Activated CD8-positive, alpha-beta memory T cell treated with anti-CD3 and anti-CD28 coated beads for 36 hours (primary cell): Measurements from ENCODE around the gene CRKL. TPM values are rescaled to one million over a fixed set of nuclear protein-coding genes. Genes with fewer than 3 reads are reported as not detected.

Experiments
- CTCF ChIA-PET: fragments of 350-600 bp; sonication (Branson Sonifier 250); formaldehyde crosslinking; loops from one replicate; lab custom pipeline; 2021; ENCODE audit warnings: antibody characterized with exemption; lab: Charles Lee
- POLR2A ChIA-PET: fragments of 350-600 bp; sonication (Branson Sonifier 250); formaldehyde crosslinking; loops from one replicate; lab custom pipeline; 2021; ENCODE audit warnings: antibody characterized with exemption; lab: Charles Lee
- total RNA-seq, 2 experiments: library from RNA; stranded (reverse); gene quantifications; one replicate each; pipeline ENCODE4 v1.2.3, GENCODE V29; 2021

Gene CRKL
- total RNA-seq, 2 experiments from 2014 or later: 85.3 to 86.2 TPM

DNA sequence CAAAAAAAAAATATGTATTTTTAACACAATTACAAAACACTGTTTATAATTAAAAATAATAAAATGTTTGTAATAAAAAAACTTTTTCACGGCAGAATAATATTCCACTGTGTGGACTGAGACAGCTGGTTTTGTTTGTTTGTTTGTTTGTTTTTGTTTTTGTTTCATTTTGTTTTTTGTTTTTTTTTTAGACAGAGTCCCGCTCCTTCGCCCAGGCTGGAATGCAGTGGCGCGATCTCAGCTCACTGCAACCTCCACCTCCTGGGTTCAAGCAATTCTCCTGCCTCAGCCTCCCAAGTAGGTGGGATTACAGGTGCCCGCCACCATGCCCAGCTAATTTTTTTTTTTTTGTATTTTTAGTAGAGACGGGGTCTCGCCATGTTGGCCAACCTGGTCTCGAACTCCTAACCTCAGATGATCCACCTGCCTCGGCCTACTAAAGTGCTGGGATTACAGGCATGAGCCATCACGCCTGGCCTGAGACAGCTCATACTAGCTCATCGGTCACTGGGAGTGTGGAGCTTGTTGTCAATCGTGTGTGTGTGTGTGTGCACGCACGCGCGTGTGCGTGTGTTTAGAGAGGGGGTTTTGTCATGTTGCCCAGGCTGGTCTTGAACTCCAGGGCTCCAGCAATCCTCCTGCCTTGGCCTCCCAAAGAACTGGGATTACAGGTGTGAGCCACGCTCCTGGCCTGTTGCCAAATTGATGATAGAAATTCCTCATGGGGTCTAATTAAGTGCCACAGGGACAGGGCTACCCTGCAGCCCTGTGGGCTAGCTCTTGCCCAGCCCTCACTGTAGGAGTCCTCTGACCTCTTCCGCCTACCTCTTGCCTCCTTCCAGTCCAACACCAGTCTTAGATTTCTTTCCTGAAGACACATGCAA lies 42.6 kb downstream of the CRKL start:
- CTCF ChIA-PET: interaction anchor here (0.7 to 0.8 kb wide), 3 partner anchors 19 to 101 kb away, joined by 3 read pairs; partner anchors contain the start of gene SNAP29
- POLR2A ChIA-PET: no interaction called here

DNA sequence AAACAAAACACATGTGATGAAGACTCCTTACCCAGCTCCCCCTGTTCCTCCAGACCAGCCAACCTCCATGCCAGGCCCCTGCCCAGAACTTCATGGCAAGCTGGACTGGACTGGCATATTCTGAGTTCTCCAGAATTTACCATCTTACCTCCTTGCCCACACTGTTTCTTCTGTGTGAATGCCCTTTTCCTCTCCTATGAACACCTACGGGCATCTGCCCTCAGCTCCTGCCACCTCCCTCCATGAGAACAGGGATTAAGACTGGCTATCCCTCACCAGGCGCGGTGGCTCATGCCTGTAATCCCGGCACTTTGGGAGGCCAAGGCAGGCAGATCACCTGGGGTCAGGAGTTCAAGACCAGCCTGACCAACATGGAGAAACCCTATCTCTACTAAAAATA lies 43.4 kb downstream of the CRKL start:
- CTCF ChIA-PET: interaction anchor here (0.7 to 1.3 kb wide), 4 partner anchors 18 to 101 kb away, joined by 3 read pairs; partner anchors contain the start of gene SNAP29
- POLR2A ChIA-PET: no interaction called here

GRCh38 chr22:20962491-20962945 lies 45.3 kb downstream of the CRKL start:
- ChIA-PET CTCF (interaction anchor here (0.6 to 0.7 kb wide), 4 partner anchors 72 to 1010 kb away, joined by 3 to 4 read pairs (median 4); no protein-coding TSS in a partner anchor), POLR2A (no interaction called here)

- POLR2A ChIA-PET: interaction anchor here (0.5 kb wide), 1 partner anchor 18 kb away, joined by 3 read pairs; no protein-coding TSS in a partner anchor
Observed at GRCh38 chr22:20963201-20964052, 46.2 kb downstream of the CRKL start.

DNA sequence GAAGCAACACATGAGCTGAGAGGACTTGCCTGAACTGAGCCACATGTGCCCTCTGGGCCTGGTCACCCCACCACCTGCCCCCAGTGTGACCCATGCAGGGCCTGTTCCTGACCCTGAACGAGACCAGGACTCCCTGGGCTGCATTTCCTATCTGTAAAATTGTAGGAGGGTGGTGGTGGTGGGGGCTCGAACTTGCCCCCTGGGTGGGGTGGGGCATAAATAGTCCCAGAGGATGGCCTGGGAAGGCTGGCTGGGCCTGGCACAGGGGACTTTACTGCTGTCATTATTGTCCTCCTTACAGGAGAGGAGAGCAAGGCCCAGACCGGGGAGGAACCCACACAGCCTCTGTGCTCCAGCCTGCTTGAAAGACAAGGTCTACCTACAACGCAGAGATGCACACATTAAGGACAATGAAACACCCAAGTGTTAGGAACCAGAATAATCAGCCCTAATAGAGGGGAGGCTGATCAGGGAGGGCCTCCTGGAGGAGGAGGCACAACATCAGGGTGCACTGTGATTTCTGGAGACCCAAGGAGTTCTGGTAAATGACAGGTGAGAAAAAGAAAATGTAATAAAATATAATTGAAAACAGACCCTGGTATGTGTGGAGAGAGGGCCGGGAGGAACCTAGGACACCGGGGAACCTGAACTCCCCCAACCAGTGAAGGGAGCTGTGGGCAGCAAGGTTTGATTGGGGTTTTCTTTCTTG lies 47.0 kb downstream of the CRKL start:
- ChIA-PET POLR2A (no interaction called here), CTCF (interaction anchor here (0.6 to 1.1 kb wide), 3 partner anchors 39 to 418 kb away, joined by 3 to 4 read pairs (median 4); no protein-coding TSS in a partner anchor)

More at GRCh38 chr22:20963201-20964052, 46.2 kb downstream of the CRKL start:
- CTCF ChIA-PET: interaction anchor here (0.6 to 0.9 kb wide), 2 partner anchors 107 to 417 kb away, joined by 4 read pairs; no protein-coding TSS in a partner anchor

DNA sequence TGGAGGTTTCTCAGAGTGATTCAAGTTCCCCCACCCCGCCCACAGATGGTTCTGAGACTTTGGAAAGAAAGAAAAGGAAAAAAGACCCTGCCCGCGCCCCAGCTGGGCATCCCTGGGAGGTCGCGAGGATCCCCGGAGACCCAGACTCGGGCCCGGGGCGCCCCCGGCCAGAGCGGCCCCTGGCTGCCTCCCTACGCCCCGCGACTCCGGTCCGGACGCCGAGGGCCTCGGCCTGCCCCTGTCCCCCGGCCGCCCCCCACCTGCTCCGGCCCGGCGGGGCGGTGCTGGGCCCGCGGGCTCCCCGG lies 47.5 kb downstream of the CRKL start:
- ChIA-PET POLR2A (no interaction called here), CTCF (interaction anchor here (0.9 to 1.1 kb wide), 3 partner anchors 18 to 108 kb away, joined by 3 to 4 read pairs (median 3); partner anchors contain the start of gene LZTR1)

DNA sequence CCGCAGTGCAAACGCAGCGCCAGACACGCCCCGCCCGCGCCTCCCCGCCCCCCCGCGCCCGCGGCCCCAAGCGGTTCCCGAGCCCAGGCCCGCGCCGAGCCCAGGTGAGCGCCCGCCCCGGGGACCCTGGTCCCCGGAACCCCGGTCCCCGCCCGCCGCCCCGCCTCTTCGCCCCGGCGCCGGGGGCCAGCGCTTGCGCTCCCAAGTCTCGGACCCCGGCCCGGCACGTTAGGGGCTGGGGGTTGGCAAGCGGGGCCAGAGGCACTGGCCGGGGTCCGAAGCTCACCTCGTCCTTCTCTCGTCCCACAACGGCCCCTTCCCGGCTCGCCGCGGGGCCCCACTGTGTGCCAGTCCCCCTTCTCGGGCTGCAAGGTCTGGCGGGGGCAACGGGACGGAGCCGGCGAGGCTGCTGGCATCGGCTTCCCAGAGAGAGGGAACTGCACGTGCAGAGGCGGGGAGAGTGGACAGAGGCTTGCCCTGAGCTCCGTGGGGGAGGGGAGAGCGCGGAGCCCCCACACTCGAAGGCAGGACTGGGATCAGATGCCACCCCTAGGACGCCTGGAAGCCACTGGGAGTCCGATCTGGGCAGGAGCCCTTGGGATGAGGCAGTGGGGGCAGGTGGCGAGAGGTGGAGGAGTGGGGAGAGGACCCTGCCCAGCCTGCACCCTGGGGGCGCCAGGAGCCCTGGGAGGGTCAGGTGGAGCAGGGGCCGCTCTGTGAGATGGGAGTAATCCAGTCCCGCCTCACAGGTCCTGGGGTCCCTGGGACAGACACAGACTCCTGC lies 48.1 kb downstream of the CRKL start:
- CTCF ChIA-PET: interaction anchor here (1.0 to 1.1 kb wide), 2 partner anchors 17 to 38 kb away, joined by 3 read pairs; partner anchors contain the start of gene LZTR1
- POLR2A ChIA-PET: no interaction called here

DNA sequence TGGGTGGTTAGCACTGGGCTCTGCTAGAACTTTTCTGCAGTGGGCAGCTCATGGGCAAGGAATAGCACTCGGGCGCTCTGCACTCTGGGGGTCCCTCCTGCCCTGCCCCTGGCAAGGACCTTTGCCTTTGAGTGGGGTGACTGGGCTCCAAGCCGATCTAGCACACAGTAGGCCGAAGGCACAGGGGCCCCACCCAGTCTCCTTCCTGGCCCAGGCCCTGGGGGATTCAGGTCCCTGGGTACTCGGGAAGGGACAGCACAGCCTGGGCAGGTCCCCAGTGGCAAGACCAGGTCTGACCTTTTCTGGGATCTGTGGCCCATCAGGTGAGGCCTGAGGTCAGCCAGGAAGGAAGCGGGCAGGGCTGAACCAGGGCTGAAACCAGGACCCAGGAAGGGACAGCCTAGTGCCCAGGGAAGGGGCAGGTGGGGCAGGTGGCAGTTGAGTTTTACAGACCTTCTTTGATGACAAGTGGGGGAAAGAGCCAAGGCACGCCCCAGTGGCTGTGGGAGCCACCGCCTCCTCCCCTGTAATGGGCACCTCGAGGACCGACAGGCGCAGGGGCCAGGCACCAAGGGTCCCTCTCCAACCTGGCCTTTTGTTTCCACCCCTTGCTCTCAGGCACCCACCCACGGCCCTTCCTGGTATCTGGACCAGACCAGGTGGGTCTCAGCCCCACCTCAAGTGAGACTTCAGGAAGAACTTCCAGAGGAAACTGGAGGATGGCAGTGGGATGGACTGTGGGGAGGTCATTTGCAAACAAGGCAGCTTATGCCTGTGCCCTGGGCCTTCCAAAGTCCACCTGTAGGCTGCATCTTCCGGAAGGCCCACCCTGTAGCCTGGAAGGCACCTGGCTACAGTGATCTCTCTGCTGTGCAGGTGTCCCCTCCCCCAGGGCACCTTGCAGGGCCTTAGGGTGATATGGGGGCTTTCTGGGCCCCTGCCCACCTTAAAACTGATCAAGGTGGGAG lies 49.0 kb downstream of the CRKL start:
- ChIA-PET POLR2A (no interaction called here), CTCF (interaction anchor here (1.0 kb wide), 1 partner anchor 16 kb away, joined by 3 read pairs; the partner anchor contains the start of gene LZTR1)

DNA sequence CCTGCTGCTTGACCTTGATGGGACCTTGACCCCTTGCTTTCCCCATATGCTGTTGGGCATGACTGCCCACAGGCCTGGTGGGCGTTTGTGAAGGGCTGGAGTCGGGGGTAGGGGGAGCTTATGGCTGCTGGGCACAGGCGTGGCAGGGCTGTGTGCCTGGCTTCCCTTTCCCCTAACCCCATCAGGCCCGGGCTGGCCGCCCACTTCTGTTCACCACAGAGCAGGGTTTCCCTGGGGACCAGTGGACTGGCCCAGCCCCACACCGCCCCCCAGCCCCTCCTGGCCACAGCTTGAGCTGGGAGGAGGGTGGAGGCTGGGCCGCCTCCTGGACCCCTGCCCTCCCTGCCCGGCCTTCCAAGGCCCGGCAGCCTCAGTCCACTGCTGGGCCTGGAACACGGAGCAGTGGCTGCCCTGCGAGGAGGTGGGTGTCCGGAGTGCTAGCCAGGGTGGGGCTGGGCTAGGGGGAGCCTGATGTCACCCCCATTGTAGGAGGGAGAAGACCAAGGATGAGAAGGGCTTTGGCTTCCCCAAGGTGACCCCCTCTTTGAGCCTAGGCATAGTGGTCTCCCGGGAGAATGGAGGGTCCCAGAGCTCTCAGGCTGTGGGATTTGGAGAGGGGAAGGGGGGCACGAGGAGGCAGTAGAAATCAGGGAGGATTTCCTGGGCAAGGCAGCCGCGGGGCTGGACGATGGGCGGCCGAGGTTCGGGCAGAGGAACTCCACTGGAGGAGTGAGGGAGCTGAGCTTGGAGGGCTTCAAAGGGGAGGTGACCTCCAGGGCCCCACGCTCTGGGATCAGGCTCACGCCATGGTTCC lies 49.9 kb downstream of the CRKL start, which contains the start of gene AIFM3:
AIFM3 (plus strand) TSS at position 373 of the 814 bp plus-strand sequence. CDS start 690 bp downstream, outside the sequence.
- CTCF ChIA-PET: interaction anchor here (1.6 kb wide), 1 partner anchor 9 kb away, joined by 4 read pairs; no protein-coding TSS in a partner anchor

DNA sequence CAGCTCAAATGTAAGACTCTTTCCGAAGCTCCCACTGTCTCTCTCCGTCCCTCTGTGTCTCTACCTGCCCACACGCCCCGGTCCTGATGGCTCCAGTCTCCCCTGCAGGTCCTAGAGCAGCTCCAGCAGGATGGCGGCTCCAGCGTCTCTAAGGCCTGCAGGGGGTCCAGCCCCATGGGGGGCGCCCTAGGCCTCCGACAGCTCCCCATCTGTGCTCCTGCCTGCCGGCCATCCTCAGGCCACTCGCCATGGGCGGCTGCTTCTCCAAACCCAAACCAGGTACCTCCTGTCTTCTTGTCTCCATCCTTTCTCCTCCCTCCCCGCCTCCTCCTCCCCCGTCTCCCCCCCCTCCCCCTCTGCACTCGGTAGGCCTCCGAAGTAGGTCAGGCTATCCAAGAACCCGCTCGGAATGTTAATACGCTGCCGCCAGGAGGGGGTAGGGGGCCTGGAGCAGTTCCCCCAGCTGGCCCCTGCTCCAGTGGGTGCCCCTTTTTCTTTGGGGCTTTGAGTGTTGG lies 50.5 kb downstream of the CRKL start:
- CTCF ChIA-PET: interaction anchor here (1.6 kb wide), 1 partner anchor 10 kb away, joined by 4 read pairs; no protein-coding TSS in a partner anchor

More for the DNA sequence above, 49.9 kb downstream of the CRKL start, which contains the start of gene AIFM3:
- POLR2A ChIA-PET: no interaction called here

GRCh38 chr22:20968281-20968977 lies 51.2 kb downstream of the CRKL start:
- POLR2A ChIA-PET: no interaction called here
- CTCF ChIA-PET: interaction anchor here (0.5 to 1.6 kb wide), 2 partner anchors 10 to 77 kb away, joined by 3 to 4 read pairs; no protein-coding TSS in a partner anchor

More for the DNA sequence above, 50.5 kb downstream of the CRKL start:
- POLR2A ChIA-PET: no interaction called here

- POLR2A ChIA-PET: no interaction called here
- CTCF ChIA-PET: no interaction called here
Observed at GRCh38 chr22:20970939-20971657, 53.9 kb downstream of the CRKL start.

DNA sequence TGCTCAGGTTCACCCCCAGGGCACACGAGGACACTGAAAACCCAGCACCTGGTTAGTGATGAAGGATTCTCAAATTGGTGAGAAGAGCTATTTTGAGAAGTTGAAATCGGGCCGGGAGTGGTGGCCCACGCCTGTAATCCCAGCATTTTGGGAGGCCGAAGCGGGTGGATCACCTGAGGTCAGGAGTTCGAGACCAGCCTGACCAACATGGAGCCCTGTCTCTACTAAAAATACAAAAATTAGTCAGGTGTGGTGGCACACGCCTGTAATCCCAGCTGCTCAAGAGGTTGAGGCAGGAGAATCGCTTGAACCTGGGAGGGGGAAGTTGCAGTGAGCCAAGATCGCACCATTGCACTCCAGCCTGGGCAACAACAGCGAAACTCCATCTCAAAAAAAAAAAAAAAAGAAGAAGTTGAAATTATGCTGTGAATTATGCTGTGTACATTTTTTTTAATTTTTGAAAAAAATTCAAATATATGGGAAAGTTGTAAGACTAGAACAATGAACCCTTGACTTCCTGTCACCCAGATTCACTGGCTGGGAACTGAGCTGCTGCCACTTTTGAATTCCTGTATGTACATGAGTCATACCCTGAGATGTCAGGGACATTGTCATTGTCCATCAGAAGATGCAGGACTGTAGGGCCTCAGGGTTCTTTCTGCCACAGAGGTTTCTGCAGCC lies 54.9 kb downstream of the CRKL start:
- POLR2A ChIA-PET: interaction anchor here (0.6 to 0.7 kb wide), 2 partner anchors 10 to 88 kb away, joined by 3 to 4 read pairs; partner anchors contain the start of gene LZTR1
- CTCF ChIA-PET: interaction anchor here (1.2 kb wide), 1 partner anchor 11 kb away, joined by 3 read pairs; no protein-coding TSS in a partner anchor
